GM12872 (cell line): ENCODE results near the gene BCR.

ENCODE experiments used
- CTCF ChIP-seq: IDR thresholded peaks from 3 replicates; pipeline ENCODE4 v1.5.1; 2011; ENCODE audit warnings: low read depth, mild to moderate bottlenecking, low read length, moderate library complexity; ENCODE audit not compliant: insufficient read depth

BCR gene

GRCh38 chr22:23294221-23294620 is 113.9 kb downstream of the BCR start:
- TF ChIP-seq CTCF, result no peak

GRCh38 chr22:23300476-23300875 is 120.2 kb downstream of the BCR start:
- no peak for TF ChIP-seq CTCF

GRCh38 chr22:23301591-23301990 is 121.3 kb downstream of the BCR start:
- no peak for TF ChIP-seq CTCF

GRCh38 chr22:23302171-23303002 is 122.1 kb downstream of the BCR start:
- no peak for TF ChIP-seq CTCF

GRCh38 chr22:23305321-23305910 is 125.1 kb downstream of the BCR start:
- TF ChIP-seq CTCF, result no peak

GRCh38 chr22:23305922-23306374 is 125.6 kb downstream of the BCR start:
- no peak for TF ChIP-seq CTCF

- no peak for TF ChIP-seq CTCF
These were observed 126.2 kb downstream of the BCR start for GRCh38 chr22:23306438-23306921.
